ENCODE data around the gene PRELID3B. TPM values are rescaled to one million over a fixed set of nuclear protein-coding genes. Genes with fewer than 3 reads are reported as not detected.
A peak's percentile ranks its signal among the peaks of the same experiment; 100 is the strongest.

Gene PRELID3B
- total RNA-seq, 3 donors from 2014 or later = 43.7 to 55.4 (median 52.4) TPM

DNA sequence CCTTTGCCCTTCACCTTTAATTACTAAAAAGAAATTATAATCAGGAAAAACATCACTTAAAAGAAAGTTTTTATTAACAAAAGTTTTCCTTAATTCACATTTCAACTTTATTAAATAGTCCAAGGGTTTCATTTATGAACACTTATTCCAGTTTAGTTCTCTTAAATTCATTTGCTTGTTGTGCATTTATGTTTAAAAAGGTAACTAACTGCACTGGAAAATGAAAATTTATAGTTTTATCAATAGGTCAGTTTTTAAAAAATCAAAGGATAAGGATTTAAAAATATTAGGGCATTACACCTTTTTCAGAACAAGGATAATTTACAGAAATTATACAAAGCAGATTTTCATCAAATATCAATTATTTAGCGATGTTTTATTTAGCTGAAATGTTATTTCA is 9.5 kb downstream of the PRELID3B start:
- intact Hi-C loops (cut with DNase I; ENCODE audit: low total_unique reads) = no loop called here
- TF ChIP-seq POLR2A (IDR thresholded peaks at IDR 0.05) = no peak
- TF ChIP-seq, protein P1, sequence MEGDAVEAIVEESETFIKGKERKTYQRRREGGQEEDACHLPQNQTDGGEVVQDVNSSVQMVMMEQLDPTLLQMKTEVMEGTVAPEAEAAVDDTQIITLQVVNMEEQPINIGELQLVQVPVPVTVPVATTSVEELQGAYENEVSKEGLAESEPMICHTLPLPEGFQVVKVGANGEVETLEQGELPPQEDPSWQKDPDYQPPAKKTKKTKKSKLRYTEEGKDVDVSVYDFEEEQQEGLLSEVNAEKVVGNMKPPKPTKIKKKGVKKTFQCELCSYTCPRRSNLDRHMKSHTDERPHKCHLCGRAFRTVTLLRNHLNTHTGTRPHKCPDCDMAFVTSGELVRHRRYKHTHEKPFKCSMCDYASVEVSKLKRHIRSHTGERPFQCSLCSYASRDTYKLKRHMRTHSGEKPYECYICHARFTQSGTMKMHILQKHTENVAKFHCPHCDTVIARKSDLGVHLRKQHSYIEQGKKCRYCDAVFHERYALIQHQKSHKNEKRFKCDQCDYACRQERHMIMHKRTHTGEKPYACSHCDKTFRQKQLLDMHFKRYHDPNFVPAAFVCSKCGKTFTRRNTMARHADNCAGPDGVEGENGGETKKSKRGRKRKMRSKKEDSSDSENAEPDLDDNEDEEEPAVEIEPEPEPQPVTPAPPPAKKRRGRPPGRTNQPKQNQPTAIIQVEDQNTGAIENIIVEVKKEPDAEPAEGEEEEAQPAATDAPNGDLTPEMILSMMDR (IDR thresholded peaks at IDR 0.05) = no peak
- no peak for TF ChIP-seq POLR2AphosphoS5 (IDR thresholded peaks at IDR 0.05)
- Histone ChIP-seq H3K9me3 (no peaks in the 10 kb centered on the region), H3K27me3 (no peaks in the 10 kb centered on the region), H3K4me3 (peak overlapping the region; percentile 82 to 87 (median 82)), H3K4me1 (peaks cover 0 to 5% of the 10 kb centered on the region in 2 donors), H3K27ac (peak overlapping the region in 1 of 2 donors; percentile 89), H3K36me3 (no peaks in the 10 kb centered on the region)
- DNase-seq (ENCODE audit: low spot score in 2 of 2) = no peak

DNA sequence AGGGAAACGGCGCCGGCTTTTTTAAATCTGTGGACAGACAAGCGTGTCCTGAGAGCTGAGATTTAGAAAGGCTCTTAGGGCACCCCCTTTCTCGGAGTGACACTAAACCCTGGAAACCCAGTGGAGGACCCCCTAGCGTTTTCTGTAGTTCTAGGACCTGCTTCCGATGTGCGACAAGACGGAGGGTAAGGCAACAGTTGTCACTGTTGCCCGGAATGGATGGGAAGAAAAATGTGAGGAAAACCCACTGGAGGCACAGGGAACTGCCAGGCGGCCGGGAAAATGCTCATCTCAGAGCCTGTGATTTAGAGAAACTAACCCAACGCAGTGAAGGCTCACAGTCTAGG is 9.9 kb downstream of the PRELID3B start:
- TF ChIP-seq, protein P1 (IDR thresholded peaks at IDR 0.05) = peak; percentile 14 to 47 (median 39)
- TF ChIP-seq POLR2AphosphoS5 (IDR thresholded peaks at IDR 0.05) (no peak), POLR2A (IDR thresholded peaks at IDR 0.05) (no peak)
- peak overlapping the region; percentile 88 to 89 for H3K27ac ChIP-seq
- H3K9me3 ChIP-seq = no peaks in the 10 kb centered on the region
- intact Hi-C loops (cut with DNase I; ENCODE audit: low total_unique reads) = no loop called here
- no peaks in the 10 kb centered on the region for H3K36me3 ChIP-seq
- peak overlapping the region; percentile 82 to 87 (median 82) for H3K4me3 ChIP-seq
- no peak for DNase-seq (ENCODE audit: low spot score in 2 of 2)
- H3K27me3 ChIP-seq = no peaks in the 10 kb centered on the region
- peaks cover 0 to 5% of the 10 kb centered on the region in 2 donors for H3K4me1 ChIP-seq

DNA sequence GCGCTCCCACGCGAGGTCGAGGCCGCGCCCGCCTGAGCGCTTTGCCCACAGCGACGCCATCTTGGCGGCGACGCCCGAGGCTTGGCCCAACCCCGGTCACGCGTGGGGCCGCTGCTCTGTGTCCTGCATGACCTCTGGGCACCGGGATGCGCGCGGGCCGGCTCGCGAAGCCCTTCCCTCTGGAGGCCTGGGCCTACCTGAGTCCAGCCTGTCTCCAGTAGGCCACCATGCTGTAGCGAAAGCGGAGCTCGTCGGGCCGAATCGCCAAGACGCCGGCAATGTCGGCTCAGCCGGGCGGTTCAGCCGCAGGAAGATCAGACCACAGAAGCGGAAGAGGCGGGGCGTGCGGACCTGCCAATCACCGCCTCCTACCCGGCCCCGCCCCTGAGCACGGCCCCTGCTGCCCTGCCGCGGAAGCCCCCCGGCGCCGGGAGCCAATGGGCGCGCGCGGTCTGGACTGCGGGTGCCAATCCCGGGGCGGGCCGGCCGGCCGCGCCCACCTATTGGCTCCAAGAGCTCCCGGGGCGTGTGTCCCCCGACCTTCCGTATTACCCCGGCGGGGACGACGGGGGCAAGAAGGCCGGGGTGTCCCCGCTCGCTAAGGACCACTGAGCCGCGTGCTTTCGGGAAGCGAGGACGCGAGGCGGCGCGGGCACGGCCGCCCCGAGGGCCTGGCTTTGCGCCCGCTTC is 10.4 kb downstream of the PRELID3B start, which contains the start of gene ATP5F1E:
Gene ATP5F1E, minus strand, starts transcription at position 313 of the 690 bp plus-strand sequence. Its CDS starts 84 bp downstream, at position 229.
- intact Hi-C loops (cut with DNase I; ENCODE audit: low total_unique reads) = no loop called here
- Histone ChIP-seq H3K27ac (peak within 1 kb of the TSS; percentile 88 to 89), H3K27me3 (no peaks in the 10 kb centered on the region), H3K36me3 (no peaks in the 10 kb centered on the region), H3K4me3 (peak within 1 kb of the TSS; percentile 82 to 87 (median 82)), H3K4me1 (peaks cover 0 to 5% of the 10 kb centered on the region in 2 donors), H3K9me3 (no peaks in the 10 kb centered on the region)
- DNase-seq (ENCODE audit: low spot score in 2 of 2) = peak; percentile 94 to 96
- TF ChIP-seq, protein P1 (IDR thresholded peaks at IDR 0.05) = no peak
- TF ChIP-seq POLR2AphosphoS5 (IDR thresholded peaks at IDR 0.05) (peak; percentile 88 to 94 (median 93)), POLR2A (IDR thresholded peaks at IDR 0.05) (peak; percentile 91)

DNA sequence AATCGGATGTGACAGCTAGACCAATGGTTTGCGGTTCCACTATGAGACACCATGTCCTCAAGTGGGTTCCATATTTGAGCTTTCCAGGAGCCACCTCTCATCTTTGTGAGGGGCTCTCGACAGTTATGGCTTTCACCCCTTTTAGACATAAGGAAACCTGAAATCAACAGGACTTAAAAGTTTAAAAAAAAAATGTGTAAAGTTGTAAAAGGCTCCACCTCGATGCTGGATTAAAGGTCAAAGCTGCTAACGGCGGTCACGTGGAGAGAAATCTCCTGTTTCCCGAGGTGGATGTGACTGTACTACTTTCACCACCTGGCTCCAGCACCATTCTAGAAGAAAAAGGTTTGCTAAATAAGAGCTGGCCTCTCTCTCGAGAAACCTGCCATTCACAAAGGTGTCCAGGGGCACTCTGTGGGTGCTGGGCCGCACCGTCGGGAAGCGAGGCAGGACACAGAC is 11.0 kb downstream of the PRELID3B start:
- Histone ChIP-seq H3K9me3 (no peaks in the 10 kb centered on the region), H3K27me3 (no peaks in the 10 kb centered on the region), H3K4me1 (peaks cover 0 to 5% of the 10 kb centered on the region in 2 donors), H3K4me3 (peak overlapping the region; percentile 82 to 87 (median 82)), H3K27ac (peak overlapping the region; percentile 88 to 89), H3K36me3 (no peaks in the 10 kb centered on the region)
- TF ChIP-seq POLR2AphosphoS5 (IDR thresholded peaks at IDR 0.05) = no peak
- no peak for TF ChIP-seq POLR2A (IDR thresholded peaks at IDR 0.05)
- intact Hi-C loops (cut with DNase I; ENCODE audit: low total_unique reads) = no loop called here
- no peak for DNase-seq (ENCODE audit: low spot score in 2 of 2)

DNA sequence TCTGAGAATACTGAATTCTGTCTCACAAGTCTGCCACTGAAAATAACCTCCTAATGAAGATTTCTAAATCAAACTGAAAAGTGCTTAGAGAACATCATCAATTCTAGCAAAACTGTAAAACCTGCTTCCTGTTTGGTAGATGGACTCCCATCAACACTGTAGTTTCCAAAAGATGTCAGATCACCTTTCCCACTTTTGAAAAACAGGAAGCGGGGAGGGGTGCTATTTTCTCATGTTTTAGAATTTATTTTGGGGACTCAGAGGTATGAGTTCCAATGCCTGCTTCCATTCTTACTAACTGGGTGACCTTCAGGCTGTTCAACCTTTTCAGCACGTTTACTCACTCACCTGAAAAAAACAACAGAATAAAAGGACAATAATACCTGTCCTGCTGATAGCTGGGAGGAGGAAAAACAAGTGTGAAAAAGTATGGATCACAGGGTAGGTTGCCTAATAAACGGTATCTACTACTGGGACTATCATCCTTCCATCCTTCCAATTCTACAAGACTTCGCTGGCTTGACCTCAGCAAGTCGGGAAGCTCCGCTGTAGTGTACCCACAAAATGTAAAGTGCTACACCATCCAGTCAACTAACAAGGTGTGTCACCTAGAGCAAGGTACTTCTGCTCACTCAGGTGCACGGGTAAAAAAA is 11.5 kb downstream of the PRELID3B start:
- H3K27ac ChIP-seq = no peak overlapping the region
- no peak for DNase-seq (ENCODE audit: low spot score in 2 of 2)
- no peaks in the 10 kb centered on the region for H3K36me3 ChIP-seq

More for the DNA sequence above, 11.5 kb downstream of the PRELID3B start:
- H3K27me3 ChIP-seq = no peaks in the 10 kb centered on the region
- H3K4me3 ChIP-seq = peak overlapping the region; percentile 82 to 87 (median 82)
- no peaks in the 10 kb centered on the region for H3K9me3 ChIP-seq
- TF ChIP-seq POLR2AphosphoS5 (IDR thresholded peaks at IDR 0.05) (no peak), POLR2A (IDR thresholded peaks at IDR 0.05) (no peak)
- TF ChIP-seq, protein P1 (IDR thresholded peaks at IDR 0.05) = no peak
- H3K4me1 ChIP-seq = peaks cover 0 to 5% of the 10 kb centered on the region in 2 donors
- intact Hi-C loops (cut with DNase I; ENCODE audit: low total_unique reads) = no loop called here
